IMR-90 (cell line): ENCODE data around the gene MGAT5B. TPM values are rescaled to one million over a fixed set of nuclear protein-coding genes. Genes with fewer than 3 reads are reported as not detected.

Source experiments
- ATAC-seq: fragments of 200-7000 bp; cut with Tn5 transposase; 2 replicates; pipeline ENCODE4 v1.9.1; 2020; ENCODE audit warnings: low read depth, mild to moderate bottlenecking, moderate library complexity
- BruUV-seq: library from RNA; stranded (reverse); fragments of 400-500 nt; replicated peaks from 2 replicates; lab custom pipeline; 2021; lab: Mats Ljungman, UMichigan
- CTCF ChIA-PET: fragments of 300-600 bp; formaldehyde crosslinking; extraction: SDS; loops from one replicate; lab custom pipeline; 2021; ENCODE audit warnings: antibody characterized with exemption; lab: Yijun Ruan, JAX
- POLR2A ChIA-PET: fragments of 300-600 bp; sonication (Branson Sonifier 250); formaldehyde crosslinking; loops from one replicate; lab custom pipeline; 2022; ENCODE audit warnings: antibody characterized with exemption; ENCODE audit not compliant: unreplicated experiment; lab: Charles Lee
- DNase-seq: peaks from one replicate; pipeline ENCODE4 v3.0.0; 2013
- H2AFZ ChIP-seq: replicated peaks from 2 replicates; pipeline ENCODE3; 2013; ENCODE audit warnings: low read length, mild to moderate bottlenecking; ENCODE audit not compliant: poor library complexity
- H2AK5ac ChIP-seq: 2 replicates; pipeline ENCODE4 v1.6.1; 2013; ENCODE audit warnings: low read depth, low read length, inconsistent platforms
- H2AK9ac ChIP-seq: replicated peaks from 2 replicates; pipeline ENCODE3; 2013; ENCODE audit warnings: mild to moderate bottlenecking, low read depth, low read length, moderate library complexity; ENCODE audit not compliant: poor library complexity
- H2BK120ac ChIP-seq: 2 replicates; pipeline ENCODE4 v1.6.1; 2013; ENCODE audit warnings: low read depth, low read length, inconsistent platforms
- H2BK15ac ChIP-seq: 3 replicates; pipeline ENCODE4 v1.6.1; 2013; ENCODE audit warnings: low read depth, low read length, inconsistent platforms
- H2BK20ac ChIP-seq: 2 replicates; pipeline ENCODE4 v1.6.1; 2013; ENCODE audit warnings: low read depth, mild to moderate bottlenecking, inconsistent platforms, low read length, moderate library complexity
- H2BK5ac ChIP-seq: 2 replicates; pipeline ENCODE4 v1.6.1; 2013; ENCODE audit warnings: mild to moderate bottlenecking, low read depth, low read length, inconsistent platforms; ENCODE audit not compliant: poor library complexity, severe bottlenecking
- H3K14ac ChIP-seq: replicated peaks from 2 replicates; pipeline ENCODE4 v1.6.1; 2013; ENCODE audit warnings: low read depth, low read length, inconsistent platforms
- H3K18ac ChIP-seq: 2 replicates; pipeline ENCODE4 v1.6.1; 2013; ENCODE audit warnings: low read depth, low read length, control low read depth
- H3K23ac ChIP-seq: 2 replicates; pipeline ENCODE4 v1.6.1; 2013; ENCODE audit warnings: low read depth, low read length, inconsistent platforms
- H3K27ac ChIP-seq: 2 replicates; pipeline ENCODE4 v1.5.1; 2013; ENCODE audit warnings: mild to moderate bottlenecking, control low read depth, low read length; ENCODE audit not compliant: insufficient read depth
- H3K27me3 ChIP-seq: 2 replicates; pipeline ENCODE4 v1.6.1; 2013; ENCODE audit warnings: low read length; ENCODE audit not compliant: control insufficient read depth, insufficient read depth
- H3K36me3 ChIP-seq: 2 replicates; pipeline ENCODE4 v1.6.1; 2013; ENCODE audit warnings: low read length, mixed read lengths; ENCODE audit not compliant: control insufficient read depth, insufficient read depth
- H3K4ac ChIP-seq: 2 replicates; pipeline ENCODE4 v1.6.1; 2013; ENCODE audit warnings: low read depth, low read length, inconsistent platforms
- H3K4me1 ChIP-seq: 2 replicates; pipeline ENCODE4 v1.6.1; 2013; ENCODE audit warnings: low read length, mixed read lengths; ENCODE audit not compliant: control insufficient read depth, insufficient read depth
- H3K4me2 ChIP-seq: 2 replicates; pipeline ENCODE4 v1.6.1; 2013; ENCODE audit warnings: low read depth, mild to moderate bottlenecking, control low read depth, low read length, moderate library complexity
- H3K4me3 ChIP-seq: 2 replicates; pipeline ENCODE4 v1.5.1; 2013; ENCODE audit warnings: low read depth, mild to moderate bottlenecking, control low read depth, low read length, moderate library complexity; ENCODE audit not compliant: insufficient read depth
- H3K56ac ChIP-seq: 2 replicates; pipeline ENCODE4 v1.6.1; 2013; ENCODE audit warnings: low read length, inconsistent platforms; ENCODE audit not compliant: insufficient read depth; ENCODE audit errors: extremely low read depth
- H3K79me1 ChIP-seq, 2 experiments: 2 replicates each; pipeline ENCODE4 v1.6.1; 2013; ENCODE audit warnings: low read length in 2 of 2, inconsistent platforms in 1 of 2, low read depth in 1 of 2
- H3K9ac ChIP-seq: 2 replicates; pipeline ENCODE4 v1.6.1; 2013; ENCODE audit warnings: low read depth, low read length, control low read depth
- H3K9me1 ChIP-seq: 2 replicates; pipeline ENCODE4 v1.6.1; 2013; ENCODE audit warnings: low read length, inconsistent platforms; ENCODE audit not compliant: insufficient read depth
- H3K9me3 ChIP-seq: 2 replicates; pipeline ENCODE4 v1.6.1; 2013; ENCODE audit warnings: low read length; ENCODE audit not compliant: control insufficient read depth, insufficient read depth
- H4K20me1 ChIP-seq: 2 replicates; pipeline ENCODE4 v1.6.1; 2013; ENCODE audit warnings: low read length, inconsistent platforms; ENCODE audit not compliant: insufficient read depth
- H4K5ac ChIP-seq: 2 replicates; pipeline ENCODE4 v1.6.1; 2013; ENCODE audit warnings: mild to moderate bottlenecking, low read depth, low read length, control low read depth
- H4K8ac ChIP-seq, 2 experiments: 2 replicates each; pipeline ENCODE4 v1.6.1; 2013; ENCODE audit warnings: low read depth in 2 of 2, low read length in 2 of 2, control low read depth in 1 of 2, inconsistent platforms in 1 of 2
- H4K91ac ChIP-seq: 2 replicates; pipeline ENCODE4 v1.6.1; 2013; ENCODE audit warnings: low read depth, low read length, inconsistent platforms; ENCODE audit not compliant: insufficient read depth
- CEBPB ChIP-seq: IDR thresholded peaks from 2 replicates; pipeline ENCODE4 v1.6.1; 2012; ENCODE audit warnings: low read depth, low read length, improper control_type of control experiment
- RCOR1 ChIP-seq: IDR thresholded peaks from 2 replicates; pipeline ENCODE4 v1.6.1; 2012; ENCODE audit warnings: mild to moderate bottlenecking, low read length, improper control_type of control experiment; ENCODE audit not compliant: insufficient replicate concordance
- RFX5 ChIP-seq: IDR thresholded peaks from 2 replicates; pipeline ENCODE4 v1.8.0; 2012; ENCODE audit warnings: low read depth, mild to moderate bottlenecking, low read length, moderate library complexity
- whole genome bisulfite sequencing, 2 experiments: methylation state at CpG; one replicate each; pipeline versions ENCODE4 v1.1.5 to v1.1.7; 2013; ENCODE audit warnings: missing lambda C conversion rate in 2 of 2; ENCODE audit not compliant: insufficient read length in 1 of 2; ENCODE audit errors: extremely low coverage in 2 of 2; 5-methylcytosine and 5-hydroxymethylcytosine counted together
- dilution Hi-C: fragments of 300-500 bp; cut with HindIII; formaldehyde crosslinking; loops from one replicate; pipeline ENCODE4 v1.14.3; 2018; ENCODE audit warnings: low sequenced_read_pairs; ENCODE audit not compliant: unreplicated experiment
- in situ Hi-C: fragments of 300-500 bp; cut with MboI; formaldehyde crosslinking; loops from 3 replicates; pipeline ENCODE4 v1.14.3; 2019; ENCODE audit warnings: low sequenced_read_pairs, inconsistent platforms, mixed read lengths
- intact Hi-C: fragments of 100-400 bp; cut with micrococcal nuclease; formaldehyde crosslinking; loops from 2 replicates; pipeline ENCODE4 v1.10.0; 2022
- polyA plus RNA-seq, 3 experiments: library from polyadenylated mRNA; depleted of rRNA; stranded (reverse); fragments of >200 nt; gene quantifications; 2 replicates each; pipeline ENCODE4 v1.2.3, GENCODE V29; 2012; ENCODE audit warnings: low replicate concordance in 1 of 3
- total RNA-seq: library from RNA; depleted of rRNA; stranded (reverse); fragments of >200 nt; gene quantifications from 2 replicates; pipeline ENCODE4 v1.2.3, GENCODE V29; 2012
- TF ChIP-seq, protein P1 (sequence below): conservative IDR thresholded peaks from 2 replicates; pipeline ENCODE4 v1.5.1; 2012; ENCODE audit warnings: mild to moderate bottlenecking, low read depth, low read length, improper control_type of control experiment
- TF ChIP-seq, protein P2 (sequence below): fragments of 150-350 bp; IDR thresholded peaks from 2 replicates; pipeline ENCODE4 v1.6.1; 2016; ENCODE audit warnings: low read depth, mild to moderate bottlenecking, low read length, moderate library complexity, borderline replicate concordance

Gene MGAT5B
- total and polyA plus RNA-seq, 2 of the 4 experiments (the other 2 are of a cell fraction) = 0.54 to 2.0 TPM

DNA sequence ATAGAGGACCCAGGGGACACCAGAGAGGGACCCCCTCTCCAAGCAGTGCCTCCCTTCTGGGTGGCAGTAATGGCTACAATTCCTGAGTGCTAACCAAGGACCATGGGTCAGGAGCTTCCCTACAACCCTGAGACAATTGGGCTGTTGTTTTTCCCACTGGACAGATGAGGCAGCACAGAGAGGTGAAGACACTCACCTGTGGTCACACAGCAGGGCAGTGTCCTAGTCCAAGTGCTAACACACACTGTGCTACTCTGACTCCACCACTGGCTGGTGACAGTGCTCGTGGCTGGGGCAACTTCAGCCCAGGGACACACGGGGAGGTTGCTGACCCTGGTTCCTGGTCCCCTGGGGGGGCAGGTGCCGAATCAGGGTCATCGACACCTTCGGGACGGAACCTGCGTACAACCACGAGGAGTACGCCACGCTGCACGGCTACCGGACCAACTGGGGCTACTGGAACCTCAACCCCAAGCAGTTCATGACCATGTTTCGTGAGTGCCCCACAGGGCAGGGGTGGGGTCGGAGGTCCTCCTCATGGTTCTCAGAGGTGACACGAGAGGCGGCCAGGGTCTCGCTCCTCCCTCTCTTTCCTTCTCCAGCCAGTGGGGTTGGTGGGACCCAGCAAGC, 58.1 kb downstream of the MGAT5B start:
- Histone ChIP-seq H3K23ac (no peak overlapping the region), H3K27ac (no peak overlapping the region), H3K14ac (no peak overlapping the region), H3K4me1 (no peaks in the 10 kb centered on the region), H3K9me1 (no peaks in the 10 kb centered on the region), H3K4me3 (no peak overlapping the region), H2BK120ac (no peak overlapping the region), H2AFZ (no peak overlapping the region), H3K4me2 (no peak overlapping the region), H3K36me3 (no peaks in the 10 kb centered on the region), H2AK9ac (no peak overlapping the region), H4K8ac (no peak overlapping the region), H4K5ac (no peak overlapping the region), H3K27me3 (peaks cover 10% of the 10 kb centered on the region), H3K56ac (no peak overlapping the region), H3K9ac (no peak overlapping the region), H3K9me3 (no peaks in the 10 kb centered on the region), H2BK5ac (no peak overlapping the region), H2AK5ac (no peak overlapping the region), H3K79me1 (no peaks in the 10 kb centered on the region), H4K20me1 (no peaks in the 10 kb centered on the region; the same call in 1 of the 2 replicates), H3K4ac (no peak overlapping the region), H2BK20ac (no peak overlapping the region), H2BK15ac (no peak overlapping the region), H4K91ac (no peak overlapping the region), H3K18ac (no peak overlapping the region)
- in situ Hi-C loops (no loop called here), dilution Hi-C loops (no loop called here), intact Hi-C loops (no loop called here)
- DNase-seq (no peak), ATAC-seq (no peak)
- WGBS, 2 experiments = 89% methylated on average over 12 of the region's 17 CpGs; no CpG with 5 or more reads in 1 of the 2 experiments
- no TSS peak for BruUV-seq
- ChIA-PET CTCF (no interaction called here), POLR2A (no interaction called here)
- TF ChIP-seq, protein P1, sequence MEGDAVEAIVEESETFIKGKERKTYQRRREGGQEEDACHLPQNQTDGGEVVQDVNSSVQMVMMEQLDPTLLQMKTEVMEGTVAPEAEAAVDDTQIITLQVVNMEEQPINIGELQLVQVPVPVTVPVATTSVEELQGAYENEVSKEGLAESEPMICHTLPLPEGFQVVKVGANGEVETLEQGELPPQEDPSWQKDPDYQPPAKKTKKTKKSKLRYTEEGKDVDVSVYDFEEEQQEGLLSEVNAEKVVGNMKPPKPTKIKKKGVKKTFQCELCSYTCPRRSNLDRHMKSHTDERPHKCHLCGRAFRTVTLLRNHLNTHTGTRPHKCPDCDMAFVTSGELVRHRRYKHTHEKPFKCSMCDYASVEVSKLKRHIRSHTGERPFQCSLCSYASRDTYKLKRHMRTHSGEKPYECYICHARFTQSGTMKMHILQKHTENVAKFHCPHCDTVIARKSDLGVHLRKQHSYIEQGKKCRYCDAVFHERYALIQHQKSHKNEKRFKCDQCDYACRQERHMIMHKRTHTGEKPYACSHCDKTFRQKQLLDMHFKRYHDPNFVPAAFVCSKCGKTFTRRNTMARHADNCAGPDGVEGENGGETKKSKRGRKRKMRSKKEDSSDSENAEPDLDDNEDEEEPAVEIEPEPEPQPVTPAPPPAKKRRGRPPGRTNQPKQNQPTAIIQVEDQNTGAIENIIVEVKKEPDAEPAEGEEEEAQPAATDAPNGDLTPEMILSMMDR = no peak
- no peak for TF ChIP-seq RFX5
- TF ChIP-seq RCOR1 = no peak
- TF ChIP-seq CEBPB = no peak
- TF ChIP-seq, protein P2, sequence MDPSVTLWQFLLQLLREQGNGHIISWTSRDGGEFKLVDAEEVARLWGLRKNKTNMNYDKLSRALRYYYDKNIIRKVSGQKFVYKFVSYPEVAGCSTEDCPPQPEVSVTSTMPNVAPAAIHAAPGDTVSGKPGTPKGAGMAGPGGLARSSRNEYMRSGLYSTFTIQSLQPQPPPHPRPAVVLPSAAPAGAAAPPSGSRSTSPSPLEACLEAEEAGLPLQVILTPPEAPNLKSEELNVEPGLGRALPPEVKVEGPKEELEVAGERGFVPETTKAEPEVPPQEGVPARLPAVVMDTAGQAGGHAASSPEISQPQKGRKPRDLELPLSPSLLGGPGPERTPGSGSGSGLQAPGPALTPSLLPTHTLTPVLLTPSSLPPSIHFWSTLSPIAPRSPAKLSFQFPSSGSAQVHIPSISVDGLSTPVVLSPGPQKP = no peak
